GM19193 (cell line): Measurements from ENCODE around the gene C5.

Experiments used
- POLR2A ChIP-seq: IDR thresholded peaks from 4 replicates; pipeline ENCODE4 v1.6.1; 2011; ENCODE audit not compliant: insufficient read depth, insufficient read length; ENCODE audit errors: extremely low read depth

The C5 gene

GRCh38 chr9:120916991-120917880 lies 132.8 kb downstream of the C5 start:
- TF ChIP-seq POLR2A: no peak

- TF ChIP-seq POLR2A: peak; percentile 22
Observed at GRCh38 chr9:120916588-120916987, 133.5 kb downstream of the C5 start.

- no peak for TF ChIP-seq POLR2A
Observed at GRCh38 chr9:120915854-120916470, 134.1 kb downstream of the C5 start.

- no peak for TF ChIP-seq POLR2A
Observed at GRCh38 chr9:120914953-120915352, 135.1 kb downstream of the C5 start.

GRCh38 chr9:120914396-120914795 lies 135.7 kb downstream of the C5 start:
- no peak for TF ChIP-seq POLR2A

GRCh38 chr9:120913647-120914264 lies 136.3 kb downstream of the C5 start:
- TF ChIP-seq POLR2A: peak; percentile 40

GRCh38 chr9:120912958-120913646 lies 137.0 kb downstream of the C5 start:
- peak; percentile 6 for TF ChIP-seq POLR2A

GRCh38 chr9:120911295-120911837 lies 138.7 kb downstream of the C5 start:
- peak; percentile 1 for TF ChIP-seq POLR2A

GRCh38 chr9:120910643-120911042 lies 139.4 kb downstream of the C5 start:
- no peak for TF ChIP-seq POLR2A

GRCh38 chr9:120909904-120910303 lies 140.2 kb downstream of the C5 start:
- peak; percentile 2 for TF ChIP-seq POLR2A

GRCh38 chr9:120905315-120906164 lies 144.5 kb downstream of the C5 start:
- no peak for TF ChIP-seq POLR2A

- TF ChIP-seq POLR2A: no peak
Observed at GRCh38 chr9:120904978-120905301, 145.1 kb downstream of the C5 start.

- no peak for TF ChIP-seq POLR2A
Observed at GRCh38 chr9:120904061-120904977, 145.8 kb downstream of the C5 start.
